ENCODE results near the gene OSBPL2. TPM values are rescaled to one million over a fixed set of nuclear protein-coding genes. Genes with fewer than 3 reads are reported as not detected.

The OSBPL2 gene
- total and polyA plus RNA-seq, 9 of the 15 experiments (the other 6 are each of a cell fraction or from before 2014, with no cell fraction given), result 2.5 to 25.6 (median 14.1) TPM

DNA sequence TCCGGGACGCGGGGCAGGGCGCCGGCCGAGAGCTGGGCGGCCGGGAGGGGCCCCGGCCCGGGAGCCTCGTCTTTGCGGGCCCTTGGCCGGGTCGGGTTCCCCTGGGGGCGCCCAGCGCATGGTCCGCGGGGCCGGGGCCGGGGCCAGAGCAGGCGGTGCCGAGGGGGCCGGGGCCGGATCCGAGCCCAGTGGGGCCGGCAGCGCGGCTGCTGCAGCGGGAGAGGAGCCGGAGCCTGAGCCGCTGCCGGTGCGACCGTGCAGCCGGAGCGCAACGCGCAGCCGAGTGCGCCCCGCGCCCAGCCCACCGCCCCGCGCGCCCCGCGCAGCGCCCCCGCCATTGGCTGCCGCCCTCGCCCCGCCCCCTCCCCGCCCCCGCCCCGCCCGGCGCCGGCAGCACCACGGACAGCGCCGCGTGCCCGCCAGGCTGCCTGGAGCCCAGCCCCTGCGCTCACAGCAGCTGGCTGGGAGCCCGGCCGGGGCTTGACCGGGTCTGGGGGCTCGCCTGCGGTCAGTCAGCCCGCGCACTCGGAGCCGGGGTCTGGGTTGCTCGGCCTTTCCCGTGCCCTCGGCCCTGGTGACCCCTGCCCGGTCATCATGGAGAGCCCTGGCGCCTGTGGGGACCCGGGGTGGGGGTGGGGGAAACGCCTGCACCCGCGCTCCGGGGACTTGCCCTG is 18.2 kb upstream of the OSBPL2 start, which contains the start of gene HRH3:
Gene HRH3, minus strand, starts transcription at position 287 of the 674 bp plus-strand sequence. CDS start 308 bp downstream, outside the sequence.
- peaks cover 49 to 82% of the 10 kb centered on the region in 2 experiments; a peak in 4 of 5 replicates for H3K27me3 ChIP-seq (ENCODE audit: control insufficient read depth in 2 of 2, insufficient read depth in 2 of 2, low read length in 2 of 2)
- no peaks in the 10 kb centered on the region for H3K9me1 ChIP-seq (ENCODE audit: control insufficient read depth, insufficient read depth, low read length)
- DNase-seq (ENCODE audit: extremely low read depth in 1 of 4, low spot score in 3 of 4), result peak; percentile 63 to 97 (median 92)
- no peak for FAIRE-seq
- H3K27ac ChIP-seq (ENCODE audit: extremely low read depth, low read depth, low read length), result no peak within 1 kb of the TSS
- peaks cover 14% of the 10 kb centered on the region for H4K20me1 ChIP-seq (replicated peaks; ENCODE audit: control insufficient read depth, insufficient read depth, low read length)
- no peaks in the 10 kb centered on the region for H3K9me3 ChIP-seq (replicated peaks; ENCODE audit: control insufficient read depth, insufficient read depth, low read depth, low read length)
- H3K4me3 ChIP-seq, result no peak within 1 kb of the TSS; the same call in 1 of the 2 replicates
- H3K79me2 ChIP-seq (ENCODE audit: control insufficient read depth, insufficient read depth, low read length), result no peaks in the 10 kb centered on the region
- in situ Hi-C loops (cut with MboI) (no loop called here), intact Hi-C loops (cut with micrococcal nuclease) (no loop called here)
- no peak within 1 kb of the TSS for H2AFZ ChIP-seq (ENCODE audit: low read depth, low read length)
- no peak within 1 kb of the TSS for H3K9ac ChIP-seq (ENCODE audit: insufficient read depth in 1 of 2, low read depth in 2 of 2, low read length in 2 of 2)
- no peak within 1 kb of the TSS for H3K4me2 ChIP-seq (ENCODE audit: insufficient read depth, low read length)
- ATAC-seq, result peak; percentile 85
- H3K36me3 ChIP-seq (ENCODE audit: control insufficient read depth, insufficient read depth, low read length), result no peaks in the 10 kb centered on the region
- CTCF ChIA-PET (ENCODE audit: low intra/inter-chr PET ratio), result no interaction called here
- POLR2A ChIA-PET, result no interaction called here
- H3K4me1 ChIP-seq (replicated peaks in 1 of 2; ENCODE audit: control insufficient read depth in 2 of 2, insufficient read depth in 2 of 2, low read length in 2 of 2), result peaks cover 0 to 63% of the 10 kb centered on the region in 2 experiments; a peak in 2 of 5 replicates
- BruUV-seq (replicated peaks), result no TSS peak
- 0% methylated on average over 3 of the region's 84 CpGs for WGBS (ENCODE audit: insufficient coverage, low coverage, missing lambda C conversion rate)
- TF ChIP-seq HNRNPUL1 (IDR thresholded peaks at IDR 0.05; ENCODE audit: low read length), result no peak
- peak; percentile 80 for TF ChIP-seq ZBTB7A (IDR thresholded peaks at IDR 0.05; ENCODE audit: borderline replicate concordance, control insufficient read depth, low read depth, low read length)
- TF ChIP-seq, protein P1, sequence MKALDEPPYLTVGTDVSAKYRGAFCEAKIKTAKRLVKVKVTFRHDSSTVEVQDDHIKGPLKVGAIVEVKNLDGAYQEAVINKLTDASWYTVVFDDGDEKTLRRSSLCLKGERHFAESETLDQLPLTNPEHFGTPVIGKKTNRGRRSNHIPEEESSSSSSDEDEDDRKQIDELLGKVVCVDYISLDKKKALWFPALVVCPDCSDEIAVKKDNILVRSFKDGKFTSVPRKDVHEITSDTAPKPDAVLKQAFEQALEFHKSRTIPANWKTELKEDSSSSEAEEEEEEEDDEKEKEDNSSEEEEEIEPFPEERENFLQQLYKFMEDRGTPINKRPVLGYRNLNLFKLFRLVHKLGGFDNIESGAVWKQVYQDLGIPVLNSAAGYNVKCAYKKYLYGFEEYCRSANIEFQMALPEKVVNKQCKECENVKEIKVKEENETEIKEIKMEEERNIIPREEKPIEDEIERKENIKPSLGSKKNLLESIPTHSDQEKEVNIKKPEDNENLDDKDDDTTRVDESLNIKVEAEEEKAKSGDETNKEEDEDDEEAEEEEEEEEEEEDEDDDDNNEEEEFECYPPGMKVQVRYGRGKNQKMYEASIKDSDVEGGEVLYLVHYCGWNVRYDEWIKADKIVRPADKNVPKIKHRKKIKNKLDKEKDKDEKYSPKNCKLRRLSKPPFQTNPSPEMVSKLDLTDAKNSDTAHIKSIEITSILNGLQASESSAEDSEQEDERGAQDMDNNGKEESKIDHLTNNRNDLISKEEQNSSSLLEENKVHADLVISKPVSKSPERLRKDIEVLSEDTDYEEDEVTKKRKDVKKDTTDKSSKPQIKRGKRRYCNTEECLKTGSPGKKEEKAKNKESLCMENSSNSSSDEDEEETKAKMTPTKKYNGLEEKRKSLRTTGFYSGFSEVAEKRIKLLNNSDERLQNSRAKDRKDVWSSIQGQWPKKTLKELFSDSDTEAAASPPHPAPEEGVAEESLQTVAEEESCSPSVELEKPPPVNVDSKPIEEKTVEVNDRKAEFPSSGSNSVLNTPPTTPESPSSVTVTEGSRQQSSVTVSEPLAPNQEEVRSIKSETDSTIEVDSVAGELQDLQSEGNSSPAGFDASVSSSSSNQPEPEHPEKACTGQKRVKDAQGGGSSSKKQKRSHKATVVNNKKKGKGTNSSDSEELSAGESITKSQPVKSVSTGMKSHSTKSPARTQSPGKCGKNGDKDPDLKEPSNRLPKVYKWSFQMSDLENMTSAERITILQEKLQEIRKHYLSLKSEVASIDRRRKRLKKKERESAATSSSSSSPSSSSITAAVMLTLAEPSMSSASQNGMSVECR (CRISPR knock-in tag; IDR thresholded peaks at IDR 0.05), result peak; percentile 79; the same call in 1 of the 2 replicates
- TF ChIP-seq SETDB1 (IDR thresholded peaks at IDR 0.05; ENCODE audit: low read length), result no peak
- TF ChIP-seq HMG20B (CRISPR knock-in tag; IDR thresholded peaks at IDR 0.05), result no peak
- TF ChIP-seq ILF3 (IDR thresholded peaks at IDR 0.05; ENCODE audit: borderline replicate concordance), result no peak
- TF ChIP-seq, protein P2, sequence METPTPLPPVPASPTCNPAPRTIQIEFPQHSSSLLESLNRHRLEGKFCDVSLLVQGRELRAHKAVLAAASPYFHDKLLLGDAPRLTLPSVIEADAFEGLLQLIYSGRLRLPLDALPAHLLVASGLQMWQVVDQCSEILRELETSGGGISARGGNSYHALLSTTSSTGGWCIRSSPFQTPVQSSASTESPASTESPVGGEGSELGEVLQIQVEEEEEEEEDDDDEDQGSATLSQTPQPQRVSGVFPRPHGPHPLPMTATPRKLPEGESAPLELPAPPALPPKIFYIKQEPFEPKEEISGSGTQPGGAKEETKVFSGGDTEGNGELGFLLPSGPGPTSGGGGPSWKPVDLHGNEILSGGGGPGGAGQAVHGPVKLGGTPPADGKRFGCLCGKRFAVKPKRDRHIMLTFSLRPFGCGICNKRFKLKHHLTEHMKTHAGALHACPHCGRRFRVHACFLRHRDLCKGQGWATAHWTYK (CRISPR knock-in tag; IDR thresholded peaks at IDR 0.05), result no peak
- peak in 1 of 2 experiments; percentile 54 for TF ChIP-seq E2F6 (IDR thresholded peaks at IDR 0.05; ENCODE audit: borderline replicate concordance in 1 of 2, extremely low read depth in 1 of 2, insufficient read depth in 1 of 2, insufficient read length in 1 of 2, low read depth in 1 of 2, low read length in 1 of 2, poor library complexity in 1 of 2, severe bottlenecking in 1 of 2)
- TF ChIP-seq NFIC (IDR thresholded peaks at IDR 0.05), result peak; percentile 63
- 0 out of 4 replicates have a peak, but pooled peaks of 1 of the 2 experiments have one; percentile 33 for TF ChIP-seq HDAC1 (IDR thresholded peaks at IDR 0.05)
- no peak for TF ChIP-seq ZNF584 (CRISPR knock-in tag; IDR thresholded peaks at IDR 0.05; ENCODE audit: low read depth)
- TF ChIP-seq LCOR (CRISPR knock-in tag; IDR thresholded peaks at IDR 0.05), result 0 out of 2 replicates have a peak, but pooled peaks have one; percentile 21
- TF ChIP-seq EHMT2 (IDR thresholded peaks at IDR 0.05), result peak; percentile 83
- TF ChIP-seq DACH1 (IDR thresholded peaks at IDR 0.05; ENCODE audit: partially characterized antibody), result no peak
- TF ChIP-seq ZNF589 (CRISPR knock-in tag; IDR thresholded peaks at IDR 0.05; ENCODE audit: low read depth), result no peak

Data from K562 (cell line).